Activated T-helper 1 cell treated with anti-CD3 and anti-CD28 coated beads, Interleukin-12 subunit alpha, Interleukin-12 subunit beta, Interleukin-2, Interleukin-4 antibody, amounts not matched to agents 30 ng/mL and 10 ng/mL and 1 ng/mL, durations not matched to agents 14 hours and 24 hours and 36 hours (primary cell): ENCODE data around the gene TRIO. TPM values are rescaled to one million over a fixed set of nuclear protein-coding genes. Genes with fewer than 3 reads are reported as not detected.

Experiments used
- DNase-seq: peaks from one replicate; pipeline ENCODE4 v3.0.0; 2021; ENCODE audit warnings: low spot score
- H3K27ac Mint-ChIP-seq: one replicate; pipeline ENCODE4 v1.8.0; 2021; ENCODE audit warnings: mild to moderate bottlenecking, mixed read lengths
- H3K27me3 Mint-ChIP-seq: one replicate; pipeline ENCODE4 v1.8.0; 2022; ENCODE audit warnings: mild to moderate bottlenecking, moderate library complexity, mixed read lengths; ENCODE audit not compliant: insufficient read depth
- H3K36me3 Mint-ChIP-seq: one replicate; pipeline ENCODE4 v1.8.0; 2021; ENCODE audit warnings: low read depth, mixed read lengths
- H3K4me1 Mint-ChIP-seq: one replicate; pipeline ENCODE4 v1.8.0; 2021; ENCODE audit warnings: low read depth, mixed read lengths
- H3K4me3 Mint-ChIP-seq: one replicate; pipeline ENCODE4 v1.8.0; 2021; ENCODE audit warnings: mild to moderate bottlenecking, moderate library complexity, mixed read lengths
- H3K9me3 Mint-ChIP-seq: one replicate; pipeline ENCODE4 v1.8.0; 2021; ENCODE audit warnings: mixed read lengths
- intact Hi-C: fragments of 100-400 bp; cut with micrococcal nuclease; formaldehyde crosslinking; loops from one replicate; pipeline ENCODE4 v1.15.1; 2024
- total RNA-seq: library from RNA; stranded (reverse); gene quantifications from 2 replicates; pipeline ENCODE4 v1.2.3, GENCODE V29; 2022

TRIO gene
- total RNA-seq, 1 donor from 2014 or later: 11.4 TPM

DNA sequence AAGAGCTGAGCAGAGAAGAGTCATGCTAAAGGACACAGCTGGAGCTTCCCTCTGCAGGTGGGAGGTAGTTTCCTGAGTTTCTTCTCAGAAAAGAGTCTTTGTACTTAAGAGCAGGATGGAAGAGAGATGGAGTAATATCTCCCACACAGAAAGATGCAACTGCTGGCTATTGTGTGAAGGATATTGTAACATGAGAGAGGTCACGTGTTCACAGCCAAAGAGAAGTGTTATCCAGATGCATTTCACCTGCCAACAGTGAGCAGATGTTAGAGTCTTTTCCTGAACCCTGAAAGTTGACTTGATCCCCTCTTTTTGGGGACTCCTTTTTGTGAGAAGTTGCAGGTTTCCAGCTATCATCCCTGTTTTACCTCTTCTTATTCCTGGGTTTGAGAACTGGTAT, 14.0 kb upstream of the TRIO start:
- Mint-ChIP-seq H3K27ac (no peak overlapping the region), H3K4me3 (no peak overlapping the region), H3K27me3 (peaks cover 10% of the 10 kb centered on the region), H3K9me3 (peaks cover under 1% of the 10 kb centered on the region), H3K36me3 (no peaks in the 10 kb centered on the region), H3K4me1 (no peaks in the 10 kb centered on the region)
- intact Hi-C loops: no loop called here
- DNase-seq: no peak

GRCh38 chr5:14131855-14132503, 11.2 kb upstream of the TRIO start:
- Mint-ChIP-seq H3K27ac (no peak overlapping the region), H3K4me1 (no peaks in the 10 kb centered on the region), H3K36me3 (no peaks in the 10 kb centered on the region), H3K4me3 (no peak overlapping the region), H3K27me3 (peaks cover 13% of the 10 kb centered on the region), H3K9me3 (peaks cover 14% of the 10 kb centered on the region)
- intact Hi-C loops: no loop called here
- no peak for DNase-seq

DNA sequence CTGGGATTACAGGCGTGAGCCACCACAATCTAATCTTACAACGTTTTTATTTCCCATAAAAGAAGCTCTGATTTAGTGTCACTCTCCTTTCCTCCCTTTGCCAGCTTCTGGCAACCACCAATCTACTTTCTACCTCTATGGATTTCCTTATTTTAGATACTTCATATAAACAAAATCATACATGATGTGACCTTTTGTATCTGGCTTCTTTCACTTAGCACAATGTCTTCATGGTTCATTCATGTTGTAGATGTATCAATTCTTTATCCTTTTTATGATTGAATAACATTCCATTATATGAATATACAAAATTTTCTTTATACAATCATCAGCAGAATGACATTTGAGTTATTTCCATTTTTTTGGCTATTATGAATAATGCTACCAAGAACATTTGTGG, 9.7 kb upstream of the TRIO start:
- DNase-seq: no peak
- Mint-ChIP-seq H3K9me3 (peaks cover 19% of the 10 kb centered on the region), H3K36me3 (peaks cover 3% of the 10 kb centered on the region), H3K4me1 (no peaks in the 10 kb centered on the region), H3K27ac (no peak overlapping the region), H3K4me3 (no peak overlapping the region), H3K27me3 (peaks cover 18% of the 10 kb centered on the region)
- intact Hi-C loops: no loop called here

- H3K9me3 Mint-ChIP-seq: peaks cover 19% of the 10 kb centered on the region
- H3K4me1 Mint-ChIP-seq: no peaks in the 10 kb centered on the region
- intact Hi-C loops: no loop called here
Measured at GRCh38 chr5:14134083-14134482, 9.1 kb upstream of the TRIO start.

GRCh38 chr5:14134771-14135170, 8.4 kb upstream of the TRIO start:
- Mint-ChIP-seq H3K27me3 (peaks cover 23% of the 10 kb centered on the region), H3K27ac (no peak overlapping the region), H3K4me3 (no peak overlapping the region), H3K4me1 (no peaks in the 10 kb centered on the region), H3K9me3 (peaks cover 19% of the 10 kb centered on the region), H3K36me3 (peaks cover 3% of the 10 kb centered on the region)
- intact Hi-C loops: no loop called here
- no peak for DNase-seq

More at GRCh38 chr5:14134083-14134482, 9.1 kb upstream of the TRIO start:
- peaks cover 3% of the 10 kb centered on the region for H3K36me3 Mint-ChIP-seq
- H3K27ac Mint-ChIP-seq: no peak overlapping the region
- H3K27me3 Mint-ChIP-seq: peaks cover 17% of the 10 kb centered on the region
- H3K4me3 Mint-ChIP-seq: no peak overlapping the region
- DNase-seq: no peak

DNA sequence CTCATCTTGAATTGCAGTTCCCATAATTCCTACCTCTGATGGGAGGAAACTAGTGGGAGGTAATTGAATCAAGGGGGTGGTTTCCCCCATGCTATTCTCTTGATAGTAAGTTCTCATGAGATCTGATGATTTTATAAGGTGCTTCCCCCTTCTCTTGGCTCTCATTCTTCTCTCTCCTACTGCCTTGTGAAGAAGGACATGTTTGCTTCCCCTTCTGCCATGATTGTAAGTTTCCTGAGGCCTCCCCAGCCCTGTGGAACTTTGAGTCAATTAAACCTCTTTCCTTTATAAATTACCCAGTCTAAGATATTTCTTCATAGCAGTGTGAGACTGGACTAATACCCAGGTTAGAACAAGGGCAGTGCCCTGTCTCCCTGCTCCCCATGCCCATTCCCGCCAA, 7.5 kb upstream of the TRIO start:
- Mint-ChIP-seq H3K27ac (no peak overlapping the region), H3K9me3 (peaks cover 19% of the 10 kb centered on the region), H3K4me1 (no peaks in the 10 kb centered on the region), H3K27me3 (peaks cover 19% of the 10 kb centered on the region), H3K36me3 (peaks cover 3% of the 10 kb centered on the region), H3K4me3 (no peak overlapping the region)
- intact Hi-C loops: no loop called here
- DNase-seq: no peak

DNA sequence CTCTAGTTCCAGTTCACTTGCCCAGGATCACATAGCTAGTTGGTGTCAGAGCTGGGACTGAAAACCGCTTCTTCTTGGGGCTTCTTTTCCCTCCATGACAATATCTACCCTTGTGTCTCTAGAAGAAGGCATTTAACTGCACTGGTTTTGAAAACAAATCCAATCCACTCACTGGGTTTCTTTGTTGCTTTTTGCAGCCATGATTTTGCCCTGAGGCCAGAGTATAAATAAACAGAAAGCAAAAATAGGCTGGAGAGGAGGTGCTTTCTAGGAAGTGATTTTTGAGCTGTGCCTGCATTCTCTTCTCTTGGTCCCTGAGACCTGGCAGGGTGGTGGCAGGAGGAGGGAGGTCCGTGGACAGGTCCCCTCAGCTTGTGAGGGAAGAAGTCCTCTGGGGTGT, 6.9 kb upstream of the TRIO start:
- no peak for DNase-seq
- Mint-ChIP-seq H3K27me3 (peaks cover 17% of the 10 kb centered on the region), H3K4me1 (no peaks in the 10 kb centered on the region), H3K9me3 (peaks cover 19% of the 10 kb centered on the region), H3K36me3 (peaks cover 3% of the 10 kb centered on the region), H3K27ac (no peak overlapping the region), H3K4me3 (no peak overlapping the region)
- intact Hi-C loops: no loop called here

DNA sequence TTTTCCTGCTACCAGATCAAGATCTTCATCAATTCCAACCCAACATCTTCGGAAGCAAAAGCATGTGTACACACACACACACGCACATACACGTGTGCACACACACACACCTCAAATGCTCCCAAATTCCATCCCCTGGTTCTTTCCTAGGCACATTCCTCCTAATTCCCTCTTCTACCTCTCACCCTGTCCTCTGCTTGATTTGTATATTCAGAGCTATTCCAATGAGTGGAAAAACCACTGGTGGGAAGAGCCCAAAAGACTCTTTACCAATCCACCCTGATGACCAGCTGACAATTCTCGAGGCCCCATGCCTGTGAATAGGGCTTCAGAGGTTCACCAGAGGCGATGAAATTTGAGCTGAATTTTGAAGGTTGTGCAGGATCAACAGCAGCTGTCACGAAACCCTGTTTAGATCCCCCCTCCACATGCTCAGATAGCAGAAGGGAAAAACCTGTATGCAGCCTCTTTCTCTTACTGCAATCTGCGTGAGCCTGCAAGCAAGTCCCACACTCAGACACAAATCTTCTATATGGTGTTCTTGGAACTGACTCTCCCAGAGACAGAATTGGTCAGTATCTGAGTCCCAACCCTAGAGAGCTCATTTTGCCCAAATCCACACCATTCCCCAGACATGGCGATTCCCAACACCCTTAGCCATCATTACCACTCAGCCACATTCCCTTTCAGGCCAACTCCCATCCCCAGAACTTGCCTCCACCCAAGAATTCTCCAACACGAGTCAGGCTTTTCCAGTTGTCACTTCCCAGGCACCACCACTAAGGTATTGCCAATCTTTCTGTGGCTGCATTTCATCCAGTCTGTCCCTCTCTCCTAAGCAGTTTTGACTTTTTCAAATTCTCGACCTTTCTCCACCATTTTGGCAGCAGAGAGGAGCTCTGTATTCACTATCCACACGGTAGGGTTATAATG, 4.3 kb upstream of the TRIO start:
- Mint-ChIP-seq H3K4me3 (no peak overlapping the region), H3K36me3 (peaks cover 3% of the 10 kb centered on the region), H3K27ac (no peak overlapping the region), H3K27me3 (peaks cover 27% of the 10 kb centered on the region), H3K4me1 (peaks cover 9% of the 10 kb centered on the region), H3K9me3 (peaks cover 19% of the 10 kb centered on the region)
- no peak for DNase-seq
- intact Hi-C loops: no loop called here

GRCh38 chr5:14141764-14142163, 1.4 kb upstream of the TRIO start:
- no peak for DNase-seq
- intact Hi-C loops: loop anchor here (2.0 to 10.0 kb wide), 5 partner anchors 33 to 733 kb away; partner anchors contain the start of genes ANKH, OTULIN and OTULINL
- Mint-ChIP-seq H3K9me3 (peaks cover 5% of the 10 kb centered on the region), H3K4me3 (no peak overlapping the region), H3K4me1 (peaks cover 14% of the 10 kb centered on the region), H3K27me3 (peaks cover 44% of the 10 kb centered on the region), H3K27ac (no peak overlapping the region), H3K36me3 (peaks cover 3% of the 10 kb centered on the region)

DNA sequence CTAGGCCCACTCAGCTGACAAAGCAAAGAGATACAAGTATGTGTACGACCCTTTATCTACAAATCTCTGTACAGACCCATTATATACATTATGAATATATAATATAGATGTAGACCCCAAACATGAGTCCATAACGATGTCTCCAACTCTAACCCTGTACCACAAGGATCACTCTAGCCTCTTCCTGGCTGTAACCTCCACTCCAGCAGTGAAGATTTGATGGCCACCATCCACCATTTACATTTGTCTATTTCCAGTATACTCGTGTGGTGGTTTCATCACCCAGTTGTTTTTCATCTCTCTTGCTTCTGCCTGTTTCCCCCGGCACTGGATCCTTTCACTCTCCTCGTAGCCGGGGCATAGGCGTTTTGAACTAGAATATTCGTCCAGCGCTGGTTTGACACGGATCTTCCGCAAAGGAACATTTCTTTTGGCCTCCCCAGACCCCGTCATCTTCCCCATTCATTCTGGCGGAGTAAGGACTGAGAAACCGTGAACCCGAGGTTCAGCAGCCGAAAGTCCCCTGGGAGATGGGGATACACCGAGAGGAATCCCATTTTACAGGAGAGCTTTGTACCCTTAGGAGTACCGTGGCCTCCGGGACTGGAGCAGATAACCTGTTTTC, 828 bp upstream of the TRIO start:
- H3K4me1 Mint-ChIP-seq: peaks cover 14% of the 10 kb centered on the region
- DNase-seq: no peak
- H3K27me3 Mint-ChIP-seq: peaks cover 47% of the 10 kb centered on the region
- peak overlapping the region; percentile 20 for H3K4me3 Mint-ChIP-seq
- H3K9me3 Mint-ChIP-seq: peaks cover 3% of the 10 kb centered on the region
- peaks cover 3% of the 10 kb centered on the region for H3K36me3 Mint-ChIP-seq
- intact Hi-C loops: loop anchor here (2.0 to 10.0 kb wide), 5 partner anchors 34 to 732 kb away; partner anchors contain the start of genes ANKH, OTULIN and OTULINL
- no peak overlapping the region for H3K27ac Mint-ChIP-seq

- Mint-ChIP-seq H3K36me3 (no peaks in the 10 kb centered on the region), H3K27ac (no peak overlapping the region), H3K4me1 (peaks cover 14% of the 10 kb centered on the region), H3K27me3 (peaks cover 47% of the 10 kb centered on the region), H3K4me3 (no peak overlapping the region), H3K9me3 (no peaks in the 10 kb centered on the region)
- no peak for DNase-seq
- intact Hi-C loops: loop anchor here (2.0 to 10.0 kb wide), 5 partner anchors 35 to 731 kb away; partner anchors contain the start of genes ANKH, OTULIN and OTULINL
Measured at GRCh38 chr5:14143546-14143840, 351 bp downstream of the TRIO start.

- Mint-ChIP-seq H3K9me3 (no peaks in the 10 kb centered on the region), H3K36me3 (no peaks in the 10 kb centered on the region), H3K4me3 (peak overlapping the region; percentile 80), H3K27ac (peak overlapping the region; percentile 61), H3K27me3 (peaks cover 47% of the 10 kb centered on the region), H3K4me1 (peaks cover 14% of the 10 kb centered on the region)
- intact Hi-C loops: loop anchor here (1.0 to 10.0 kb wide), 7 partner anchors 35 to 731 kb away; partner anchors contain the start of genes ANKH, OTULIN and OTULINL
- peak; percentile 15 for DNase-seq
Measured at GRCh38 chr5:14143841-14144585, 871 bp downstream of the TRIO start.
